ENCODE results near the gene TNIP1. TPM values are rescaled to one million over a fixed set of nuclear protein-coding genes. Genes with fewer than 3 reads are reported as not detected.

Gene TNIP1
- total RNA-seq, 2 experiments from 2014 or later = 132 to 138 TPM

GRCh38 chr5:151106043-151106442 is 25.2 kb upstream of the TNIP1 start:
- no peak for ATAC-seq
- POLR2A ChIA-PET = interaction anchor here (0.6 to 0.7 kb wide), 2 partner anchors 23 to 27 kb away, joined by 3 to 4 read pairs; no protein-coding TSS in a partner anchor

GRCh38 chr5:151105561-151105960 is 24.7 kb upstream of the TNIP1 start:
- DNase-seq = no peak
- Mint-ChIP-seq H3K27ac (no peak overlapping the region), H3K27me3 (ENCODE audit: low read depth) (no peaks in the 10 kb centered on the region), H3K9me3 (ENCODE audit: insufficient read depth) (no peaks in the 10 kb centered on the region), H3K4me3 (no peak overlapping the region), H3K4me1 (ENCODE audit: low read depth) (peaks cover 7% of the 10 kb centered on the region), H3K36me3 (ENCODE audit: low read depth) (peaks cover 85% of the 10 kb centered on the region)
- CTCF ChIA-PET = interaction anchor here (0.8 to 2.6 kb wide), 2 partner anchors 10 to 24 kb away, joined by 3 to 16 read pairs; partner anchors contain the start of gene TNIP1
- POLR2A ChIA-PET = no interaction called here
- ATAC-seq = no peak

More at GRCh38 chr5:151106043-151106442, 25.2 kb upstream of the TNIP1 start:
- peaks cover 4% of the 10 kb centered on the region for H3K4me1 Mint-ChIP-seq (ENCODE audit: low read depth)
- CTCF ChIA-PET = interaction anchor here (0.8 to 2.6 kb wide), 3 partner anchors 10 to 59 kb away, joined by 3 to 16 read pairs (median 3); partner anchors contain the start of gene TNIP1
- H3K27me3 Mint-ChIP-seq (ENCODE audit: low read depth) = no peaks in the 10 kb centered on the region
- H3K36me3 Mint-ChIP-seq (ENCODE audit: low read depth) = peaks cover 84% of the 10 kb centered on the region
- DNase-seq = no peak
- H3K27ac Mint-ChIP-seq = no peak overlapping the region
- no peak overlapping the region for H3K4me3 Mint-ChIP-seq
- no peaks in the 10 kb centered on the region for H3K9me3 Mint-ChIP-seq (ENCODE audit: insufficient read depth)

GRCh38 chr5:151104795-151105194 is 24.0 kb upstream of the TNIP1 start:
- ChIA-PET CTCF (interaction anchor here (2.6 kb wide), 1 partner anchor 11 kb away, joined by 16 read pairs; no protein-coding TSS in a partner anchor), POLR2A (no interaction called here)
- Mint-ChIP-seq H3K27ac (no peak overlapping the region), H3K9me3 (ENCODE audit: insufficient read depth) (no peaks in the 10 kb centered on the region), H3K36me3 (ENCODE audit: low read depth) (peaks cover 84% of the 10 kb centered on the region), H3K4me3 (no peak overlapping the region), H3K27me3 (ENCODE audit: low read depth) (no peaks in the 10 kb centered on the region), H3K4me1 (ENCODE audit: low read depth) (peaks cover 13% of the 10 kb centered on the region)
- ATAC-seq = no peak
- no peak for DNase-seq

GRCh38 chr5:151101746-151102145 is 20.9 kb upstream of the TNIP1 start:
- no peak for ATAC-seq
- Mint-ChIP-seq H3K4me1 (ENCODE audit: low read depth) (peaks cover 43% of the 10 kb centered on the region), H3K36me3 (ENCODE audit: low read depth) (peaks cover 71% of the 10 kb centered on the region), H3K27ac (peak overlapping the region; percentile 14), H3K9me3 (ENCODE audit: insufficient read depth) (no peaks in the 10 kb centered on the region), H3K27me3 (ENCODE audit: low read depth) (no peaks in the 10 kb centered on the region), H3K4me3 (no peak overlapping the region)
- ChIA-PET POLR2A (interaction anchor here (0.6 to 1.1 kb wide), 2 partner anchors 13 to 22 kb away, joined by 3 read pairs; no protein-coding TSS in a partner anchor), CTCF (interaction anchor here (0.9 to 2.1 kb wide), 3 partner anchors 14 to 53 kb away, joined by 3 to 14 read pairs (median 3); no protein-coding TSS in a partner anchor)
- DNase-seq = no peak

- H3K27ac Mint-ChIP-seq = peak overlapping the region; percentile 53
- no peak for DNase-seq
- no peak overlapping the region for H3K4me3 Mint-ChIP-seq
- no peaks in the 10 kb centered on the region for H3K27me3 Mint-ChIP-seq (ENCODE audit: low read depth)
- ATAC-seq = no peak
- ChIA-PET CTCF (interaction anchor here (1.1 to 2.1 kb wide), 2 partner anchors 14 to 49 kb away, joined by 4 to 14 read pairs; no protein-coding TSS in a partner anchor), POLR2A (interaction anchor here (0.6 kb wide), 1 partner anchor 14 kb away, joined by 3 read pairs; no protein-coding TSS in a partner anchor)
- no peaks in the 10 kb centered on the region for H3K9me3 Mint-ChIP-seq (ENCODE audit: insufficient read depth)
- peaks cover 70% of the 10 kb centered on the region for H3K36me3 Mint-ChIP-seq (ENCODE audit: low read depth)
- peaks cover 47% of the 10 kb centered on the region for H3K4me1 Mint-ChIP-seq (ENCODE audit: low read depth)
These were observed 20.3 kb upstream of the TNIP1 start for GRCh38 chr5:151101151-151101550.

- ChIA-PET POLR2A (no interaction called here), CTCF (interaction anchor here (0.6 to 1.1 kb wide), 2 partner anchors 15 to 49 kb away, joined by 3 to 4 read pairs; no protein-coding TSS in a partner anchor)
- H3K36me3 Mint-ChIP-seq (ENCODE audit: low read depth) = peaks cover 72% of the 10 kb centered on the region
- no peak overlapping the region for H3K4me3 Mint-ChIP-seq
- peaks cover 52% of the 10 kb centered on the region for H3K4me1 Mint-ChIP-seq (ENCODE audit: low read depth)
- ATAC-seq = no peak
- peak overlapping the region; percentile 57 for H3K27ac Mint-ChIP-seq
- no peak for DNase-seq
- H3K9me3 Mint-ChIP-seq (ENCODE audit: insufficient read depth) = no peaks in the 10 kb centered on the region
- H3K27me3 Mint-ChIP-seq (ENCODE audit: low read depth) = no peaks in the 10 kb centered on the region
These were observed 19.8 kb upstream of the TNIP1 start for GRCh38 chr5:151100681-151101080.

- Mint-ChIP-seq H3K4me3 (peak overlapping the region; percentile 42), H3K9me3 (ENCODE audit: insufficient read depth) (no peaks in the 10 kb centered on the region), H3K4me1 (ENCODE audit: low read depth) (peaks cover 72% of the 10 kb centered on the region), H3K27ac (peak overlapping the region; percentile 80), H3K36me3 (ENCODE audit: low read depth) (peaks cover 70% of the 10 kb centered on the region), H3K27me3 (ENCODE audit: low read depth) (no peaks in the 10 kb centered on the region)
- ATAC-seq (no peak), DNase-seq (no peak)
- ChIA-PET POLR2A (interaction anchor here (0.6 to 1.8 kb wide), 10 partner anchors 9 to 115 kb away, joined by 3 to 7 read pairs (median 4); no protein-coding TSS in a partner anchor), CTCF (interaction anchor here (1.0 to 4.4 kb wide), 11 partner anchors 10 to 112 kb away, joined by 3 to 40 read pairs (median 8); partner anchors contain the start of gene TNIP1)
These were observed 17.9 kb upstream of the TNIP1 start for GRCh38 chr5:151098768-151099121.

GRCh38 chr5:151097820-151098767 is 17.3 kb upstream of the TNIP1 start:
- POLR2A ChIA-PET = interaction anchor here (0.6 to 1.8 kb wide), 12 partner anchors 9 to 116 kb away, joined by 3 to 7 read pairs (median 3); no protein-coding TSS in a partner anchor
- DNase-seq = peak; percentile 59
- CTCF ChIA-PET = interaction anchor here (0.8 to 4.4 kb wide), 12 partner anchors 9 to 113 kb away, joined by 3 to 40 read pairs (median 6); partner anchors contain the start of gene TNIP1
- Mint-ChIP-seq H3K27ac (peak overlapping the region; percentile 80), H3K9me3 (ENCODE audit: insufficient read depth) (no peaks in the 10 kb centered on the region), H3K4me3 (peak overlapping the region; percentile 42), H3K36me3 (ENCODE audit: low read depth) (peaks cover 65% of the 10 kb centered on the region), H3K27me3 (ENCODE audit: low read depth) (no peaks in the 10 kb centered on the region), H3K4me1 (ENCODE audit: low read depth) (peaks cover 78% of the 10 kb centered on the region)
- peak; percentile 59 for ATAC-seq

GRCh38 chr5:151097061-151097460 is 16.2 kb upstream of the TNIP1 start:
- ChIA-PET POLR2A (interaction anchor here (1.8 to 2.0 kb wide), 2 partner anchors 12 to 28 kb away, joined by 5 to 15 read pairs; no protein-coding TSS in a partner anchor), CTCF (interaction anchor here (2.5 to 4.4 kb wide), 4 partner anchors 15 to 45 kb away, joined by 15 to 32 read pairs (median 20); partner anchors contain the start of gene TNIP1)
- DNase-seq (no peak), ATAC-seq (no peak)
- peaks cover 84% of the 10 kb centered on the region for H3K4me1 Mint-ChIP-seq (ENCODE audit: low read depth)
- H3K36me3 Mint-ChIP-seq (ENCODE audit: low read depth) = peaks cover 59% of the 10 kb centered on the region
- no peak overlapping the region for H3K27ac Mint-ChIP-seq
- no peaks in the 10 kb centered on the region for H3K9me3 Mint-ChIP-seq (ENCODE audit: insufficient read depth)
- H3K4me3 Mint-ChIP-seq = no peak overlapping the region
- no peaks in the 10 kb centered on the region for H3K27me3 Mint-ChIP-seq (ENCODE audit: low read depth)

- H3K27me3 Mint-ChIP-seq (ENCODE audit: low read depth) = peaks cover 5% of the 10 kb centered on the region
- POLR2A ChIA-PET = interaction anchor here (0.8 to 2.0 kb wide), 2 partner anchors 11 to 45 kb away, joined by 3 to 15 read pairs; no protein-coding TSS in a partner anchor
- ATAC-seq (no peak), DNase-seq (no peak)
- H3K4me3 Mint-ChIP-seq = no peak overlapping the region
- peak overlapping the region; percentile 63 for H3K27ac Mint-ChIP-seq
- CTCF ChIA-PET = interaction anchor here (1.3 to 4.4 kb wide), 4 partner anchors 9 to 44 kb away, joined by 3 to 32 read pairs (median 20); no protein-coding TSS in a partner anchor
- H3K36me3 Mint-ChIP-seq (ENCODE audit: low read depth) = peaks cover 53% of the 10 kb centered on the region
- H3K4me1 Mint-ChIP-seq (ENCODE audit: low read depth) = peaks cover 87% of the 10 kb centered on the region
- H3K9me3 Mint-ChIP-seq (ENCODE audit: insufficient read depth) = no peaks in the 10 kb centered on the region
These were observed 15.2 kb upstream of the TNIP1 start for GRCh38 chr5:151096001-151096373.

GRCh38 chr5:151095341-151096000 is 14.6 kb upstream of the TNIP1 start:
- ATAC-seq = no peak
- H3K9me3 Mint-ChIP-seq (ENCODE audit: insufficient read depth) = no peaks in the 10 kb centered on the region
- ChIA-PET POLR2A (interaction anchor here (0.8 to 2.0 kb wide), 2 partner anchors 10 to 46 kb away, joined by 3 to 15 read pairs; no protein-coding TSS in a partner anchor), CTCF (interaction anchor here (1.1 to 2.7 kb wide), 4 partner anchors 8 to 70 kb away, joined by 3 to 18 read pairs (median 8); no protein-coding TSS in a partner anchor)
- peaks cover 48% of the 10 kb centered on the region for H3K36me3 Mint-ChIP-seq (ENCODE audit: low read depth)
- no peak for DNase-seq
- H3K4me3 Mint-ChIP-seq = no peak overlapping the region
- peaks cover 83% of the 10 kb centered on the region for H3K4me1 Mint-ChIP-seq (ENCODE audit: low read depth)
- peaks cover 5% of the 10 kb centered on the region for H3K27me3 Mint-ChIP-seq (ENCODE audit: low read depth)
- H3K27ac Mint-ChIP-seq = peak overlapping the region; percentile 63

All from activated CD8-positive, alpha-beta T cell treated with anti-CD3 and anti-CD28 coated beads, Interleukin-2, amount 10 ng/mL, durations not matched to agents 7 days and 5 days (primary cell).